DOHH2 (cell line): ENCODE data around the gene ARAP3.

Source experiments
- EZH2phosphoT487 ChIP-seq: fragments of 200-600 bp; sonication (generic); IDR thresholded peaks from 2 replicates; pipeline ENCODE4 v1.6.1; 2017; ENCODE audit warnings: borderline replicate concordance, mild to moderate bottlenecking, antibody characterized with exemption, low read length, moderate library complexity, mixed read lengths
- TF ChIP-seq, protein P1 (sequence below): fragments of 200-600 bp; sonication (generic); IDR thresholded peaks from one replicate; pipeline ENCODE4 v1.5.1; 2014; ENCODE audit warnings: antibody characterized with exemption, mild to moderate bottlenecking, low read depth, low read length; ENCODE audit not compliant: poor library complexity, severe bottlenecking

DNA sequence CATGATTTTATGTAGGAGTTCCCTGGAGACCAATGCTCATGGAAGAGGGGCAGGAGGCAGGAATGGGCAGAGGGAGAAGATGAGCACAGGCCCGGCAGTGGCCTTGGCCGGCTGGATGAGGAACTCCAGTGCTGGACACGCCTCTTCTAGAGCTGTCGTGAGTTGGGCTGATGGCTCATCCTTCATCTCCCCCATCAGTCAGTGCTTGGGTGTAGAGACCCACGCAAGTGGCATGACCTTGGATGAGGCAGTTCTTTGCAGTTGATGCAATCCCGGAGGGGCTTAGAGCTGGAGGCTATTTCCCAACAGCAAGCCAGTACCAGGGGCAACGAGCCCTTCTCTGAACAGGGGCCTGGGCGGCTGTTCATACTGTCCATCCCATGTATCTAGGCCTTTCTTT is 25.5 kb upstream of the ARAP3 start:
- TF ChIP-seq, protein P1, sequence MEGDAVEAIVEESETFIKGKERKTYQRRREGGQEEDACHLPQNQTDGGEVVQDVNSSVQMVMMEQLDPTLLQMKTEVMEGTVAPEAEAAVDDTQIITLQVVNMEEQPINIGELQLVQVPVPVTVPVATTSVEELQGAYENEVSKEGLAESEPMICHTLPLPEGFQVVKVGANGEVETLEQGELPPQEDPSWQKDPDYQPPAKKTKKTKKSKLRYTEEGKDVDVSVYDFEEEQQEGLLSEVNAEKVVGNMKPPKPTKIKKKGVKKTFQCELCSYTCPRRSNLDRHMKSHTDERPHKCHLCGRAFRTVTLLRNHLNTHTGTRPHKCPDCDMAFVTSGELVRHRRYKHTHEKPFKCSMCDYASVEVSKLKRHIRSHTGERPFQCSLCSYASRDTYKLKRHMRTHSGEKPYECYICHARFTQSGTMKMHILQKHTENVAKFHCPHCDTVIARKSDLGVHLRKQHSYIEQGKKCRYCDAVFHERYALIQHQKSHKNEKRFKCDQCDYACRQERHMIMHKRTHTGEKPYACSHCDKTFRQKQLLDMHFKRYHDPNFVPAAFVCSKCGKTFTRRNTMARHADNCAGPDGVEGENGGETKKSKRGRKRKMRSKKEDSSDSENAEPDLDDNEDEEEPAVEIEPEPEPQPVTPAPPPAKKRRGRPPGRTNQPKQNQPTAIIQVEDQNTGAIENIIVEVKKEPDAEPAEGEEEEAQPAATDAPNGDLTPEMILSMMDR: no peak
- TF ChIP-seq EZH2phosphoT487: no peak
